ENCODE data around the gene KIF1A. TPM values are rescaled to one million over a fixed set of nuclear protein-coding genes. Genes with fewer than 3 reads are reported as not detected.
A peak's percentile ranks its signal among the peaks of the same experiment; 100 is the strongest.

KIF1A gene
- total and polyA plus RNA-seq, 8 donors, result 32.4 to 76.0 (median 62.1) TPM

GRCh38 chr2:240837621-240838020, 17.6 kb upstream of the KIF1A start:
- Histone ChIP-seq H3K36me3 (no peaks in the 10 kb centered on the region), H3K27me3 (no peaks in the 10 kb centered on the region), H3K27ac (no peak overlapping the region), H3K9me3 (no peaks in the 10 kb centered on the region), H3K4me3 (no peak overlapping the region), H3K4me1 (no peaks in the 10 kb centered on the region)
- DNase-seq (no peak), FAIRE-seq (no peak), ATAC-seq (no peak)
- intact Hi-C loops (cut with DNase I), result no loop called here
- 68% methylated on average over 4 of the region's 4 CpGs for WGBS, 2 donors
- TF ChIP-seq, protein P1, sequence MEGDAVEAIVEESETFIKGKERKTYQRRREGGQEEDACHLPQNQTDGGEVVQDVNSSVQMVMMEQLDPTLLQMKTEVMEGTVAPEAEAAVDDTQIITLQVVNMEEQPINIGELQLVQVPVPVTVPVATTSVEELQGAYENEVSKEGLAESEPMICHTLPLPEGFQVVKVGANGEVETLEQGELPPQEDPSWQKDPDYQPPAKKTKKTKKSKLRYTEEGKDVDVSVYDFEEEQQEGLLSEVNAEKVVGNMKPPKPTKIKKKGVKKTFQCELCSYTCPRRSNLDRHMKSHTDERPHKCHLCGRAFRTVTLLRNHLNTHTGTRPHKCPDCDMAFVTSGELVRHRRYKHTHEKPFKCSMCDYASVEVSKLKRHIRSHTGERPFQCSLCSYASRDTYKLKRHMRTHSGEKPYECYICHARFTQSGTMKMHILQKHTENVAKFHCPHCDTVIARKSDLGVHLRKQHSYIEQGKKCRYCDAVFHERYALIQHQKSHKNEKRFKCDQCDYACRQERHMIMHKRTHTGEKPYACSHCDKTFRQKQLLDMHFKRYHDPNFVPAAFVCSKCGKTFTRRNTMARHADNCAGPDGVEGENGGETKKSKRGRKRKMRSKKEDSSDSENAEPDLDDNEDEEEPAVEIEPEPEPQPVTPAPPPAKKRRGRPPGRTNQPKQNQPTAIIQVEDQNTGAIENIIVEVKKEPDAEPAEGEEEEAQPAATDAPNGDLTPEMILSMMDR (IDR thresholded peaks at IDR 0.05), result no peak

- peak in 2 of 6 donors; percentile 60 to 76 for DNase-seq
Measured at GRCh38 chr2:240836781-240837467, 16.9 kb upstream of the KIF1A start.

DNA sequence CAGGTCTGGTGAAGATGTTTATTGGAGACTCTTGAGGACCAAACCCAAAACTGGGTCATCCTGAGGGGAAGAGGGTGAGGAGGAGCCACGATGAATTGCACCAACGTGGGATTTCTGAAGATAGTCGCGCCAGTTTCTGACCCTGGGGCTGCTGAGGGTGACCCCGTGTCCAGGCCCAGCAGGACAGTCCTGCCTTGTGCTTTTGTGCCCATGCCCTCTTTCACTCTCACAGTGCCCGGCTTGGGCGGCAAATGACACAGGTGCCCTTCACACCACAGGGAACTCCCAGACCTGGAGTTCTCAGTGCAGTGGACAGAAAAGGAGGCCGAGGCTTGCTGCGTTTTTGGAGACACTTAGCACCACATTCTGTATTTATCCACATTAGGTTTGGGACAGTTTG, 15.5 kb upstream of the KIF1A start:
- no peak overlapping the region for H3K27ac ChIP-seq
- H3K4me1 ChIP-seq, result peaks cover 5 to 7% (median 6%) of the 10 kb centered on the region in 3 donors
- H3K36me3 ChIP-seq, result no peaks in the 10 kb centered on the region
- intact Hi-C loops (cut with DNase I), result no loop called here
- no peak for FAIRE-seq
- no peak overlapping the region for H3K4me3 ChIP-seq
- H3K9me3 ChIP-seq, result no peaks in the 10 kb centered on the region
- WGBS, 2 donors, result 75 to 81% methylated on average over 9 of the region's 9 CpGs
- TF ChIP-seq, protein P1 (IDR thresholded peaks at IDR 0.05), result no peak
- no peak for DNase-seq
- no peaks in the 10 kb centered on the region for H3K27me3 ChIP-seq
- ATAC-seq, result no peak

More at GRCh38 chr2:240836781-240837467, 16.9 kb upstream of the KIF1A start:
- WGBS, 2 donors, result 74 to 75% methylated on average over 17 of the region's 17 CpGs
- no peak overlapping the region for H3K4me3 ChIP-seq
- H3K9me3 ChIP-seq, result no peaks in the 10 kb centered on the region
- FAIRE-seq (no peak), ATAC-seq (peak in 1 of 4 donors; percentile 18)
- H3K27me3 ChIP-seq, result no peaks in the 10 kb centered on the region
- intact Hi-C loops (cut with DNase I), result no loop called here
- peaks cover under 1 to 1% (median under 1%) of the 10 kb centered on the region in 3 donors for H3K4me1 ChIP-seq
- H3K27ac ChIP-seq, result no peak overlapping the region
- TF ChIP-seq, protein P1 (IDR thresholded peaks at IDR 0.05), result no peak
- no peaks in the 10 kb centered on the region for H3K36me3 ChIP-seq

- intact Hi-C loops (cut with DNase I), result no loop called here
- H3K4me1 ChIP-seq, result peaks cover 5 to 7% (median 6%) of the 10 kb centered on the region in 3 donors
- H3K27ac ChIP-seq, result no peak overlapping the region
- TF ChIP-seq, protein P1 (IDR thresholded peaks at IDR 0.05), result no peak
- FAIRE-seq, result no peak
- no peak overlapping the region for H3K4me3 ChIP-seq
- no peaks in the 10 kb centered on the region for H3K9me3 ChIP-seq
- no peaks in the 10 kb centered on the region for H3K36me3 ChIP-seq
- ATAC-seq, result no peak
- 72 to 77% methylated on average over 6 of the region's 6 CpGs for WGBS, 2 donors
- DNase-seq, result peak in 1 of 6 donors; percentile 27
- H3K27me3 ChIP-seq, result peaks cover 0 to under 1% (median 0%) of the 10 kb centered on the region in 4 donors
Measured at GRCh38 chr2:240834377-240834975, 14.5 kb upstream of the KIF1A start.
